M059J (cell line): ENCODE data around the gene AUTS2. TPM values are rescaled to one million over a fixed set of nuclear protein-coding genes. Genes with fewer than 3 reads are reported as not detected.
A peak's percentile ranks its signal among the peaks of the same experiment; 100 is the strongest.

Experiments used
- DNase-seq: peaks from one replicate; pipeline ENCODE4 v3.0.0-alpha.2; 2012; ENCODE audit warnings: low read depth
- total RNA-seq: library from RNA; depleted of rRNA; stranded (reverse); fragments of >200 nt; shearing (Covaris generic); gene quantifications from 2 replicates; pipeline ENCODE4 v1.2.3, GENCODE V29; 2014

AUTS2 gene
- total RNA-seq, 1 experiment from 2014 or later, result 6.9 TPM

GRCh38 chr7:69934144-69934903 is 336.0 kb downstream of the AUTS2 start:
- no peak for DNase-seq

GRCh38 chr7:69935107-69935506 is 336.8 kb downstream of the AUTS2 start:
- DNase-seq, result no peak

GRCh38 chr7:69937097-69937496 is 338.8 kb downstream of the AUTS2 start:
- DNase-seq, result no peak

DNA sequence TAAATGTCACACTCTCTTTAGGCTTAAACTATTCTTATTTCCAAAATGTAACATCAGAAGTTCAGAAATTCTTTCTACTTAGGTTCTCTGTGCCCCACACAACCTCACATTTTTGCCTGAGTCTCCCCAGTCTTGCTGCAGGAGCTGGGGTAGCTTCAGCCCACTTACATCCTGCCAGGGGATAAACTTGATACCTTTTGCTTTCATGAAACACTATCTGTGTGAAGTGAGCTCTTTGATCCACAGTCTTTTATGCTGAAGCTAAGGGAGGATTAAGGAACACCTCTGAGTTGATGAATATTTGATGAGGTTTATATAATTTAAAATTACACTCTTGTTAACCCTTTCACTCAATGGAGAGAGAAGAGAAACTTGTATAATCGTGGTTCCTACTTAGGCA is 341.0 kb downstream of the AUTS2 start:
- no peak for DNase-seq

DNA sequence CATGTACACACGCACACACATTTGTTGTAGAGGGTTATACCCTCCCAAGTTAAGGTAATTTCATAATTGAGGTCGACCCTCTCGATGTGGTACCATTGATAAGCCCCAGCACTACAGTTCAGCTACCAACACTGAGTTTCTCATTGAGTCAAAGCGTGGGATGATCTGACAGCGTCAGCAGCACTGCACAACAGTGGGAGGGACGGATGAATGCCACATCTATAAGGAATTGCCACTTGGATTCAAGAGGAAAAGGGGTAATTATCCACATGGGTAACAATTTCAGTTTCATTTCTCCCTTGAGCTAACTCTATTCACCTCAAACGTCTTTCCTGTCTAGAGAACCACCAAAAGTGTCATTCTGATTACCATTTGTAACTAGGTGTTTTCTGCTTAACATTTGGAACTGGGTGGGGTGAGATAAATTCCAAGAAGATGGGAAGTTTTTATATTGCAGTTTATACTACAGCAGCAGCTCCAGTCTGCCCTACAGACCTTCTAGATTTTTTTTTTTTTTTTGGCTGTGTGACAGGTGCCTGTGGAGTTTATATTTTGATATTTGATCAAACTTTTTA is 342.9 kb downstream of the AUTS2 start:
- peak; percentile 7 for DNase-seq

GRCh38 chr7:69942573-69942972 is 344.3 kb downstream of the AUTS2 start:
- no peak for DNase-seq

DNA sequence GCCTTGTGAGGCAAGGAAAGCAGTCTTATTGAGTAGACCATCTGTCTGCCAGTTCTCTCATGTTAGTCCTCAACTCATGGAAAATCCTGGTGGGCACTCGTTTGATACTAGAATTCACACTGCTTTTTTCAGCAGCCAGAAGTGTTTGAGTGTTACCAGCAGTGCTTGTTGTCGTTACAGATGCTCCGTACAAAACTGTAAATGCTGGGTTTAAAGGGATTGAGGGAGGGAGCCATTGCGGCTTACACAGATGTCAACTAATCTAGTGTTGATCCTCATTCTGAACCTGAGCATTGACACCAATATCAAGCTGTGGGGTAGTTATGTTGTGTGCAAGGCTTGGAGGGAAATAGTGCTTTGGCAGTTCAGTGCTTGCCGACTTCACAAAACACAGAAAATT is 348.6 kb downstream of the AUTS2 start:
- DNase-seq, result no peak

DNA sequence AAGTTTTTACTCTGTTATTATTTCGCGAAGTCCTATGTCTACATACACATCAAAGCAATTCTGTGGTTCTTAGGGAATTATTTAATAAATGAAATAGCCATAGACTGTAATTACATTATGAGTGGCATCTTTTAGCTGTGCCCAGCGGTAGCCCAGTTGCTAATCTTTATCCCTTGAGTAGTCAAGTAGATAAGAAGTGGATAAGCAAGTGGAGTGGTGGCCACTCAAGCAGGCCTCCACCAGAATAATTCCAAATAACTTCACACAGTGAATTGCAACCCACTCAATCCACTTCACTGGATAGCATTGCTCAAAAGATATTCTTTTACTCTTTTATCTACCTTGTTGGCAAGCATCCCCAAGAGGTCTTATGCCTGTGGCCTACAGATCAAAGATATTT is 349.7 kb downstream of the AUTS2 start:
- no peak for DNase-seq

DNA sequence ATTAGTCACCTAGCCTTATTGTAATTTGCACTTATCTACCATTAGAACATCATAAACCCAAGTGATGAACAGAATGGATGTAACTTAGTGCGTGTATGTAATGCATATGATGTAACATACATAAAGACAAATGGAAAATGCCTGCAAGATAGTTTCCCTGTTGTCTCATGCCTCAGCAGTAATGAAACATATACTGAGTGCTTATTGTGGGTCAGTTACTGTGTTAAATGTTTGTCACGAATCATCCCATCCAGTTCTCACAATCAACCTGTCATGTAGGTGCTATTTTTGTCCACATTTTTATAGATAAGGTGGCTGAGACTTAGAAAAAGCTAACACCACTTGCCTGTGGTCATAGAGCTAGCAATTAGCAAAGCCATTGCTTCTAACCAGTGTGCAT is 350.8 kb downstream of the AUTS2 start:
- DNase-seq, result no peak

GRCh38 chr7:69951458-69951857 is 353.2 kb downstream of the AUTS2 start:
- no peak for DNase-seq

- no peak for DNase-seq
Observed at GRCh38 chr7:69953136-69954067, 355.1 kb downstream of the AUTS2 start.

DNA sequence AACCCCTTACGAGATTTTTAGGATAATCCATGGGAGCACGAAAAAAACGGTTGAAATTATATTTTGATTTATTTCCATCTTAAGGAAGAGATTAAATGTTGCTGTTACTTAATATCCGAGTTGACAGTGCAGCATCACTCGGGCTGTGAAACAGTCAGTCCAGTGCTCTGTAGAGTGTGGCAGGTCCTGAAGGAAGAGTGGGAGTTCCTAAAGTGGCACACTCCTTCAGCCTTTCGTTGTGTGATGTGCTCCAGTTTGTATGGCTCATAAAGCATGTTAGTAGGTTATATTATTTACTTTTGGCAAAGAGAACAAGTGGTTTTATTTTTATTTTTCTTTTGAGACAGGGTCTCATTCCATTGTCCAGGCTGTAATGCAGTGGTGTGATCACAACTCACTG is 358.3 kb downstream of the AUTS2 start:
- no peak for DNase-seq

DNA sequence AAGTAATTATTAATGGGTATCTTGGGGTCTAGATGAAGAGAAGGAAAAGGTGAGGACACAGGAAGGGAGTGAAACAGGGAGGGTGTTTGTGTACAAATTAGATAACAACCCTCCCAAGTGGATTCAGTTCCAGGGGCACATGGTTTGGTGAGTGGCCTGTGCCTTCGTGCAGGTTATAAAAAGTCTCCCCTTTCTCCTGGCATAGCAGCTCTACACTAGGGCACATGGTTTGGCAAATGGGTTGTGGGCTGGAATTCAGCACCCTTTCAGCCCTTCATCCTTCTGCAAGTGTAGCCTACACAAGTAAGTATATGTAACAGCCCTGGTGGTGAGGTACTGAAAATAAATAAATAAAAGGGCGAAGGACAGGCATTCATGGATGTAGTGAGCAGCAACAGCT is 359.4 kb downstream of the AUTS2 start:
- no peak for DNase-seq

DNA sequence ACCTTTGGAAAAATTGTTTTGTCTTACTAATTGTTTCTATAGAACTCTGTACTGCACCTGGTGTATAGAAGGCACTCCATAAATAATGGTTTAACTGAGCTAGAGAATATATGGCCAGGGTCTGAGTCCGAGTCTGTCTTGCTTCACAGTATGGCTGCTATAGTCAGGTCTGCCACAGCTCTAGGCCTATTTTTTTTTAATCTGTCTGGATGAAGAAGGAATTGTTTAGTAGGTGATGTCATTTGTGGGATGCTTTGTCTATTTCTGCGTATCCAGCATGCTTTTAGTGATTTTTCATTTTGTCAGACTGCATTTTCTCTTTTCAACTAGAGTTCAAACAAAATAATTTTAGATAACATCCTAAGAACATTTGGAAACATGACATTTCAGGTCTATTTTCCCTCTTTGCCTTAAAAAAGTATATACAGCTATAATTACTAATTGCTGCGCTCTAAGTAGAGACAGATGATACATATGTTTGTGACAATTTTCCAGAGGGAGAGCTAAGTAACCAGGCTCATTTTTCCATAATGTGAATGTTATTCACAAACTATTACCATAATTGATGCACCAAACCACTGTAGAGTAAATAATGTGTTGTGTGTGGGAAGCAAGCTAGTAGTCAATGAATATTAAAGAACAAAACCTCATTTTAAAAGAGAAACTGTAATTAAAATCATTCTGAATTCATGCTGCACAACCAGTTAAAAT is 361.7 kb downstream of the AUTS2 start:
- DNase-seq, result no peak

DNA sequence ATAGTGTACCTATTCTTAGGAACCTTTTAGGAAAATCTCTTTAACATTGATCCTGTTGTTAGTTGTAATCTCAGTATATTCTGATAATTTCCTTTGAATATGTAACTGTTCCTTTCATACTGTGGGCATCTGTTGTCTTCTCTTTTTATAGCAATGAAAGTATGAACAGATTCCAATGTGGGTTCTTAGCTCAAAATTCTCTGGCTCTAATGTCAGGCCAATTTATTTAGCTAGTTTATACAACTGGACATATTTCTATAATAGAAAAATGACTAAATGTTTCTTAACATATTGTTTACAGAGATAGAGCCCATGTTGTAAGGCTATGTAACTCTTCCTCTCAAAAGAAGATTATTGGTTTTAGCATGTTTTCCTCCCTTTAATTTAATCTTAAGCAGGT is 363.2 kb downstream of the AUTS2 start:
- no peak for DNase-seq

DNA sequence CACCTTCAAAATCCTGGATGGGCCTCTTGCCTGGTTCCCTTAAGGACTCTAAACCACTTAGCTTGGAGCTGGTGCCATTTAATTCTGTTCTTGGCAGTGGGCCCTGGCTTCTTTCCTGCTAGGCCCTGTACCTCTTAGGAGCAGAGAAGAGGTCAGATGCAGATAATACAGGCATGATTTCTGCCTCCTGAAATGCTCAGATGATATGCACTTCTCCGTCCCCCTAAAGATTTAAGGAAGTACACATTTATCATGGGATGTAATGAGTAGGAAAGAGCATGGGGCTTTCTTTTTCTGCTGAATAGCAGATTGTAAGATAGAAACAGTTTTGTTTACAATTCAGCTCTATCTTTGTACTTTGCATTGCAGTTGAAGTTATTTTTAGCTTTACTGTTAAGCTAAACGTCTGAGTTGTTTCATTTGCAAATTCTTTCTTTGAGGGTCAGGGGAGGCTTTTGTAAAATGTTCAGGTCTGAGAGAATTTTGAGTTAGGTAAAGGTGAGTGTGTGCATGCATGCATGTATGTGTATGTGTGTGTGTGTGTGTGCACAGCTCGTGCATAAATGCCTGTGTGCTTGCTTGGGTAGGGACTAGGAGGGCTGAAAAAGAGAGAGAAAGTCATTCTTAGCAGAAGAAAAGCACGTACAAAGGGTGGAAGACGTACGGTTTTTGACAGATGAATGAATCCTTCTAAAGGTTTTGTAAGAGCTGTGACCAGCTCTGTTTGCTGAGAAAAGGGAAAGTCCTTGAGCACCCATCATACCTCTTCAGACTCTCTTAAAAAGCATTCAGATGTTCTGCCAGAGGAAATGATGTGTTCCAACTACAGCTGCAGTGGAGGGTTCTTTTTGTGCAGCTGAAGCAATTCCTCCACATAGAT is 364.2 kb downstream of the AUTS2 start:
- DNase-seq, result peak; percentile 9

GRCh38 chr7:69963393-69963792 is 365.1 kb downstream of the AUTS2 start:
- DNase-seq, result no peak

GRCh38 chr7:69966766-69967591 is 368.7 kb downstream of the AUTS2 start:
- DNase-seq, result peak; percentile 20

DNA sequence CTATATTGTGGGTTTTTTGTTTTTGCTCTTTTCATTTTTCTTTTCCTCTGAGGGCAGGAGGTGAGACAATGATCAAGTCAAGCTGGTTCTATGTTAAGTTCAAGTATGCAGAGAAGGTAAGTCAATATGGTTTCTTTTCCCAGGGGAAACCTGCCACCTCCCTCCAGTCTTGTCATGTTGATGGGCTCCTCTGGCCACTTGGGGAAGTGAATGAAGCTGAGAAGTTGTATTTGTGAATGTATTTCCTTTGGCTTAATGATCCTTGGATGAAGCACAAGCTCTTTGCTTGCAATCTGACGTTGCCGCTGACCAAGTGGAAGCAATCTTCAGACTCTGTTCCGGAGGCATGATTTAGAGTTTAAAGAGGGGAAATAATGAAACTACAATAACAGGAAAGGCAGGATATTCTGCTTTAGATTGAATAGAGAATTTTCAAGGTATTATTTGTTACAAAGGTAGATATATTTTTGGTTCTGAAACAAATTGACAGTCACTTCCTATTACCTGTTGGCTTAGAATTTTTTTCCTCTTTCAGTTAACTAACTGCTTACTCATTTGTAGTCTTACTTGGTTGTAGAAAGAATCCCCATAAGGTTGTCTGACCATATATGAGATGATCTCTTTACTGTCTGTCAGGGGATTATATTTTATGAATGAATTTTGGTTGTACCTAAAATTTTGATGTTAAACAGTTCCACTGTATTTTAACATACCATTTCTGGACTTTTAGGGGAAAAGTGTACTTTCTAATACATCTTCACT is 369.6 kb downstream of the AUTS2 start:
- no peak for DNase-seq
